ENCODE results near the gene TIGD6.

DNA sequence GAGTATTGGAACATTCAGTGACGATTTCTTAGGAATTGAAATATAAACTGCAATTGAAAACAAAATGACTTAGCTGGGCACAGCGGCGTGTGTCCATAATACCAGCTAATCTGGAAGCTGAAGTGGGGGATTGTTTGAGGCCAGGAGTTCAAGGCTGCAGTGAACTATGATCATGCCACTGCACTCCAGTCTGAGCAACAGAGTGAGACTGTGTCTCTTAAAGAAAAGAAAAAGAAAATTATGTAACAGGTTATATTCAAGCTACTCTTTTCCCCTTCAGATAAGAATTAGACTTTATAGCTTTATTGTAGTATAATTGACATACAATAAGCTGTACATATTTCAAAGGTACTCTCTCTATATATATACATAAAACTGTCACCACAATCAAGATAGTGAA is 33.5 kb downstream of the TIGD6 start:
- TF ChIP-seq CTCF (IDR thresholded peaks at IDR 0.05; ENCODE audit: extremely low read depth in 1 of 2, insufficient read depth in 1 of 2, low read depth in 1 of 2, low read length in 2 of 2) (no peak), EZH2 (IDR thresholded peaks at IDR 0.05; ENCODE audit: borderline replicate concordance, low read depth, low read length, severe bottlenecking) (no peak), MYC (IDR thresholded peaks at IDR 0.05; ENCODE audit: low read depth, low read length) (no peak), POLR2AphosphoS5 (IDR thresholded peaks at IDR 0.05; ENCODE audit: insufficient read depth, low read depth, low read length) (no peak), JUN (IDR thresholded peaks at IDR 0.05; ENCODE audit: borderline replicate concordance, insufficient read depth, insufficient read length, low read depth) (no peak)
